GM12878 (cell line): ENCODE data around the gene NT5C1A. TPM values are rescaled to one million over a fixed set of nuclear protein-coding genes. Genes with fewer than 3 reads are reported as not detected.

ENCODE experiments used
- ATAC-seq: fragments of 200-7000 bp; cut with Tn5 transposase; 3 replicates; pipeline ENCODE4 v1.9.1; 2020; ENCODE audit warnings: mild to moderate bottlenecking, moderate library complexity
- BruUV-seq: library from RNA; stranded (reverse); fragments of 400-500 nt; replicated peaks from 2 replicates; lab custom pipeline; 2021; lab: Mats Ljungman, UMichigan
- CTCF ChIA-PET: fragments of 300-600 bp; sonication (Branson Sonifier 250); formaldehyde crosslinking; extraction: SDS; loops from one replicate; lab custom pipeline; 2021; ENCODE audit warnings: inconsistent platforms; lab: Yijun Ruan, JAX
- POLR2A ChIA-PET: fragments of 350-600 bp; formaldehyde crosslinking; extraction: SDS; loops from one replicate; lab custom pipeline; 2021; ENCODE audit warnings: inconsistent platforms; lab: Charles Lee
- RAD21 ChIA-PET: fragments of 300-600 bp; sonication (Branson Sonifier 250); formaldehyde crosslinking; loops from one replicate; lab custom pipeline; 2023; ENCODE audit warnings: antibody characterized with exemption; ENCODE audit not compliant: unreplicated experiment; lab: Charles Lee
- SMC1A ChIA-PET: fragments of 300-600 bp; sonication (Branson Sonifier 250); formaldehyde crosslinking; loops from one replicate; lab custom pipeline; 2023; ENCODE audit not compliant: unreplicated experiment, uncharacterized antibody; lab: Charles Lee
- DNase-seq: peaks from one replicate; pipeline ENCODE4 v3.0.0-alpha.2; 2011; ENCODE audit warnings: low read depth, low spot score
- FAIRE-seq: peaks from 3 replicates; lab custom pipeline; 2011; peaks lifted over from hg19 to GRCh38; lab: Jason Lieb, UNC
- H2AFZ ChIP-seq: 2 replicates; pipeline ENCODE4 v1.6.0; 2011; ENCODE audit warnings: low read depth, low read length, control low read depth; ENCODE audit not compliant: control insufficient read depth
- H3K27ac ChIP-seq: 2 replicates; pipeline ENCODE4 v1.5.1; 2011; ENCODE audit warnings: control low read depth; ENCODE audit not compliant: control insufficient read depth, insufficient read depth
- H3K27me3 ChIP-seq, 2 experiments: replicated peaks in 1 of 2; 2 replicates each; pipeline versions ENCODE4 v1.6.0 to v1.6.1; 2011; ENCODE audit warnings: low read length in 1 of 2; ENCODE audit not compliant: control insufficient read depth in 2 of 2, insufficient read depth in 2 of 2
- H3K36me3 ChIP-seq, 2 experiments: 2 replicates each; pipeline ENCODE4 v1.5.1; 2011; ENCODE audit warnings: low read length in 1 of 2; ENCODE audit not compliant: control insufficient read depth in 2 of 2, insufficient read depth in 2 of 2
- H3K4me1 ChIP-seq: 2 replicates; pipeline ENCODE4 v1.6.1; 2011; ENCODE audit warnings: mild to moderate bottlenecking, low read length, moderate library complexity, mixed read lengths; ENCODE audit not compliant: control insufficient read depth, insufficient read depth
- H3K4me2 ChIP-seq: 2 replicates; pipeline ENCODE4 v1.6.0; 2011; ENCODE audit warnings: control low read depth; ENCODE audit not compliant: control insufficient read depth, insufficient read depth
- H3K4me3 ChIP-seq: fragments of 200-600 bp; sonication (generic); 2 replicates; pipeline ENCODE4 v1.5.1; 2016
- H3K79me2 ChIP-seq: 2 replicates; pipeline ENCODE4 v1.6.0; 2011; ENCODE audit warnings: low read length; ENCODE audit not compliant: control insufficient read depth, insufficient read depth
- H3K9ac ChIP-seq: 2 replicates; pipeline ENCODE4 v1.8.0; 2011; ENCODE audit warnings: low read length, control low read depth, mixed read lengths; ENCODE audit not compliant: control insufficient read depth, insufficient read depth
- H3K9me3 ChIP-seq: replicated peaks from 3 replicates; pipeline ENCODE4 v1.5.1; 2011; ENCODE audit warnings: mild to moderate bottlenecking, low read length; ENCODE audit not compliant: control insufficient read depth, insufficient read depth
- H4K20me1 ChIP-seq: 2 replicates; pipeline ENCODE4 v1.6.0; 2011; ENCODE audit not compliant: control insufficient read depth, insufficient read depth
- ATF7 ChIP-seq: fragments of 450-650 bp; IDR thresholded peaks from 2 replicates; pipeline ENCODE4 v1.6.1; 2016; ENCODE audit warnings: low read depth, mild to moderate bottlenecking
- BHLHE40 ChIP-seq, 2 experiments: fragments of 450-650 bp in 1 of 2; IDR thresholded peaks; 2 replicates each; pipeline ENCODE4 v1.6.1; 2011 to 2017; ENCODE audit warnings: low read depth in 2 of 2, borderline replicate concordance in 1 of 2, improper control_type of control experiment in 1 of 2, low read length in 1 of 2, mild to moderate bottlenecking in 1 of 2
- CBX5 ChIP-seq: sonication (generic); IDR thresholded peaks from 2 replicates; pipeline ENCODE4 v1.6.1; 2016; ENCODE audit warnings: low read depth, moderate library complexity, mild to moderate bottlenecking, inconsistent platforms
- CHD2 ChIP-seq: IDR thresholded peaks from 2 replicates; pipeline ENCODE4 v1.6.1; 2011; ENCODE audit warnings: low read depth, low read length, improper control_type of control experiment, borderline replicate concordance
- E2F4 ChIP-seq: IDR thresholded peaks from 2 replicates; pipeline ENCODE4 v1.6.1; 2012; ENCODE audit warnings: low read depth, low read length, improper control_type of control experiment
- FOXK2 ChIP-seq: fragments of 450-650 bp; IDR thresholded peaks from 2 replicates; pipeline ENCODE4 v1.6.1; 2017; ENCODE audit warnings: mild to moderate bottlenecking, moderate library complexity
- FOXM1 ChIP-seq: IDR thresholded peaks from 2 replicates; pipeline ENCODE4 v1.6.1; 2012; ENCODE audit warnings: low read depth, mild to moderate bottlenecking, inconsistent platforms, low read length, moderate library complexity
- GATAD2B ChIP-seq: fragments of 450-650 bp; conservative IDR thresholded peaks from 2 replicates; pipeline ENCODE4 v1.6.1; 2017; ENCODE audit warnings: low read depth, mild to moderate bottlenecking, moderate library complexity
- HCFC1 ChIP-seq: fragments of 150-350 bp; IDR thresholded peaks from 2 replicates; pipeline ENCODE4 v1.6.1; 2014; ENCODE audit warnings: low read length
- IKZF2 ChIP-seq, 2 experiments: fragments of 450-650 bp; IDR thresholded peaks; 2 replicates each; pipeline ENCODE4 v1.6.1; 2017; ENCODE audit warnings: mild to moderate bottlenecking in 2 of 2, moderate library complexity in 2 of 2
- LARP7 ChIP-seq: fragments of 450-650 bp; IDR thresholded peaks from 2 replicates; pipeline ENCODE4 v1.6.1; 2017; ENCODE audit warnings: mild to moderate bottlenecking
- MTA2 ChIP-seq: fragments of 450-650 bp; IDR thresholded peaks from 2 replicates; pipeline ENCODE4 v1.6.1; 2016; ENCODE audit warnings: low read depth, mild to moderate bottlenecking, moderate library complexity
- MXI1 ChIP-seq: fragments of 150-350 bp; IDR thresholded peaks from 2 replicates; pipeline ENCODE4 v1.6.1; 2011; ENCODE audit warnings: low read depth, mild to moderate bottlenecking, inconsistent platforms, low read length, improper control_type of control experiment
- NFIC ChIP-seq: IDR thresholded peaks from 2 replicates; pipeline ENCODE4 v1.6.1; 2012; ENCODE audit warnings: low read depth, mild to moderate bottlenecking, inconsistent platforms, low read length, moderate library complexity
- NFYB ChIP-seq: IDR thresholded peaks from 2 replicates; pipeline ENCODE4 v1.6.1; 2011; ENCODE audit warnings: low read depth, mild to moderate bottlenecking, low read length, improper control_type of control experiment, moderate library complexity; ENCODE audit not compliant: insufficient read depth
- RAD51 ChIP-seq: fragments of 450-650 bp; IDR thresholded peaks from 2 replicates; pipeline ENCODE4 v1.6.1; 2016; ENCODE audit warnings: moderate library complexity, mild to moderate bottlenecking, inconsistent platforms
- TCF3 ChIP-seq: IDR thresholded peaks from 2 replicates; pipeline ENCODE4 v1.6.1; 2012; ENCODE audit warnings: low read depth, mild to moderate bottlenecking, low read length, borderline replicate concordance; ENCODE audit not compliant: insufficient read depth
- WGBS: methylation state at CpG from one replicate; pipeline ENCODE4 v1.1.6; 2016; ENCODE audit warnings: low lambda C conversion rate; ENCODE audit not compliant: insufficient replicate concordance, insufficient coverage; ENCODE audit errors: missing lambda C conversion rate; 5-methylcytosine and 5-hydroxymethylcytosine counted together
- in situ Hi-C: fragments of 300-500 bp; cut with MboI; formaldehyde crosslinking; loops from 9 replicates; pipeline ENCODE4 v1.14.3; 2018; ENCODE audit warnings: mixed read lengths
- intact Hi-C: fragments of 100-400 bp; cut with micrococcal nuclease; formaldehyde crosslinking; loops from one replicate; pipeline ENCODE4 v1.14.2; 2022; ENCODE audit not compliant: unreplicated experiment
- polyA plus RNA-seq, 11 experiments: library from polyadenylated mRNA; depleted of rRNA in 4 of 11; unstranded in 6 of 11; stranded (reverse) in 5 of 11; fragments of >200 nt; fragmentation: Nextera tagmentation in 4 of 11; fragmentation: Illumina TruSeq in 1 of 11; extraction: Ambion mirVana in 4 of 11; extraction: Trizol in 1 of 11; gene quantifications; 1 replicate in 1 of 11; 2 replicates in 10 of 11; pipeline versions ENCODE4 v1.2.1 to v1.2.3, GENCODE V29; 2011 to 2016; ENCODE audit warnings: inconsistent platforms in 2 of 11, missing spikeins in 2 of 11, low read depth in 1 of 11
- total RNA-seq, 4 experiments: library from RNA; depleted of rRNA in 3 of 4; stranded (reverse); fragments of >200 nt in 3 of 4; fragmentation: Illumina TruSeq in 1 of 4; extraction: Trizol in 1 of 4; gene quantifications; 2 replicates each; pipeline versions ENCODE4 v1.2.1 to v1.2.3, GENCODE V29; 2013 to 2021

NT5C1A gene
- total and polyA plus RNA-seq, 10 of the 15 experiments (the other 5 are each of a cell fraction or from before 2014, with no cell fraction given) = 0.05 to 0.77 (median 0.22) TPM; not detected in 1

- DNase-seq = no peak
- intact Hi-C loops = no loop called here
- TF ChIP-seq E2F4 (no peak), FOXK2 (no peak), HCFC1 (no peak), IKZF2 (IDR thresholded peaks at IDR 0.05) (no peak), MXI1 (no peak), BHLHE40 (IDR thresholded peaks at IDR 0.05; ENCODE audit: borderline replicate concordance in 1 of 2, low read depth in 2 of 2, low read length in 1 of 2) (no peak), CBX5 (no peak), FOXM1 (no peak), CHD2 (no peak), MTA2 (no peak), NFIC (no peak), GATAD2B (no peak), LARP7 (no peak), TCF3 (no peak), ATF7 (no peak), RAD51 (no peak), NFYB (no peak)
- no peak for FAIRE-seq
- H3K27me3 ChIP-seq = no peaks in the 10 kb centered on the region
- H3K9ac ChIP-seq = no peak overlapping the region
- no peak overlapping the region for H3K4me3 ChIP-seq
- BruUV-seq = no TSS peak
- SMC1A ChIA-PET = interaction anchor here (0.8 kb wide), 1 partner anchor 103 kb away, joined by 3 read pairs; no protein-coding TSS in a partner anchor
- in situ Hi-C loops = no loop called here
- H3K36me3 ChIP-seq = no peaks in the 10 kb centered on the region
- RAD21 ChIA-PET = no interaction called here
- H4K20me1 ChIP-seq = no peaks in the 10 kb centered on the region
- H3K79me2 ChIP-seq = no peaks in the 10 kb centered on the region
- 81% methylated on average over 6 of the region's 6 CpGs for WGBS
- CTCF ChIA-PET = interaction anchor here (1.0 to 11.5 kb wide), 2 partner anchors 44 to 141 kb away, joined by 3 to 312 read pairs; no protein-coding TSS in a partner anchor
- ATAC-seq = no peak
- no peaks in the 10 kb centered on the region for H3K4me1 ChIP-seq
- no peak overlapping the region for H2AFZ ChIP-seq
- no peak overlapping the region for H3K27ac ChIP-seq
- no peaks in the 10 kb centered on the region for H3K9me3 ChIP-seq
- POLR2A ChIA-PET = no interaction called here
- H3K4me2 ChIP-seq = no peak overlapping the region
Observed at GRCh38 chr1:39613250-39613649, 58.7 kb downstream of the NT5C1A start.
